WTC11 (cell line): ENCODE measurements around the gene ASPHD2. TPM values are rescaled to one million over a fixed set of nuclear protein-coding genes. Genes with fewer than 3 reads are reported as not detected.

Source experiments
- ATAC-seq: fragments of 200-7000 bp; cut with Tn5 transposase; 2 replicates; pipeline ENCODE4 v1.10.0; 2021; ENCODE audit warnings: mild to moderate bottlenecking, moderate library complexity
- CTCF ChIA-PET: fragments of 300-600 bp; sonication (Branson Sonifier 250); formaldehyde crosslinking; loops from one replicate; lab custom pipeline; 2021; ENCODE audit warnings: antibody characterized with exemption; lab: Charles Lee
- POLR2A ChIA-PET: fragments of 350-600 bp; sonication (Branson Sonifier 250); formaldehyde crosslinking; loops from one replicate; lab custom pipeline; 2021; ENCODE audit warnings: antibody characterized with exemption; lab: Charles Lee
- DNase-seq: peaks from one replicate; pipeline ENCODE4 v3.0.0; 2021; ENCODE audit warnings: low spot score
- H3K27ac Mint-ChIP-seq: 2 replicates; pipeline ENCODE4 v1.8.0; 2021; ENCODE audit warnings: mixed read lengths
- H3K27me3 Mint-ChIP-seq: 2 replicates; pipeline ENCODE4 v1.8.0; 2021; ENCODE audit warnings: low read depth, mild to moderate bottlenecking, moderate library complexity, mixed read lengths
- H3K36me3 Mint-ChIP-seq: 2 replicates; pipeline ENCODE4 v1.8.0; 2021; ENCODE audit warnings: mixed read lengths
- H3K4me1 Mint-ChIP-seq: 2 replicates; pipeline ENCODE4 v1.8.0; 2022; ENCODE audit warnings: mixed read lengths
- H3K4me3 Mint-ChIP-seq: 2 replicates; pipeline ENCODE4 v1.8.0; 2021; ENCODE audit warnings: mild to moderate bottlenecking, moderate library complexity, mixed read lengths
- H3K9me3 Mint-ChIP-seq: 2 replicates; pipeline ENCODE4 v1.8.0; 2021; ENCODE audit warnings: mixed read lengths
- CTCF ChIP-seq: fragments of 200-600 bp; IDR thresholded peaks from 2 replicates; pipeline ENCODE4 v1.8.0; 2022; ENCODE audit warnings: antibody characterized with exemption
- EMX1 ChIP-seq: fragments of 250-450 bp; sonication (Bioruptor Pico); IDR thresholded peaks from 2 replicates; pipeline ENCODE4 v1.8.0; 2021; ENCODE audit warnings: mild to moderate bottlenecking
- ESRRA ChIP-seq: sonication (generic); formaldehyde crosslinking; IDR thresholded peaks from 2 replicates; pipeline ENCODE4 v1.8.1; 2022; ENCODE audit warnings: mild to moderate bottlenecking, missing genetic modification reagents, borderline replicate concordance
- ETV6 ChIP-seq: sonication (generic); formaldehyde crosslinking; IDR thresholded peaks from 2 replicates; pipeline ENCODE4 v1.8.1; 2022; ENCODE audit warnings: mild to moderate bottlenecking, missing genetic modification reagents
- FOXJ3 ChIP-seq: sonication (generic); formaldehyde crosslinking; IDR thresholded peaks from 2 replicates; pipeline ENCODE4 v1.9.0; 2021; ENCODE audit warnings: missing genetic modification reagents, mild to moderate bottlenecking, borderline replicate concordance
- FOXK1 ChIP-seq: sonication (generic); formaldehyde crosslinking; IDR thresholded peaks from 2 replicates; pipeline ENCODE4 v1.8.0; 2022; ENCODE audit warnings: mild to moderate bottlenecking, moderate library complexity, missing genetic modification reagents
- FOXP1 ChIP-seq: sonication (generic); formaldehyde crosslinking; IDR thresholded peaks from 2 replicates; pipeline ENCODE4 v1.8.0; 2022; ENCODE audit warnings: missing genetic modification reagents, mild to moderate bottlenecking, moderate library complexity, borderline replicate concordance
- HMGXB4 ChIP-seq: sonication (generic); formaldehyde crosslinking; IDR thresholded peaks from 2 replicates; pipeline ENCODE4 v1.8.1; 2023; ENCODE audit warnings: mild to moderate bottlenecking, moderate library complexity, missing genetic modification reagents
- IRF1 ChIP-seq: sonication (generic); formaldehyde crosslinking; IDR thresholded peaks from 2 replicates; pipeline ENCODE4 v1.8.0; 2023; ENCODE audit warnings: missing genetic modification reagents
- JAZF1 ChIP-seq: fragments of 250-450 bp; sonication (Bioruptor Pico); IDR thresholded peaks from 2 replicates; pipeline ENCODE4 v1.9.0; 2021; ENCODE audit warnings: moderate library complexity, mild to moderate bottlenecking, inconsistent platforms
- MLX ChIP-seq: sonication (generic); formaldehyde crosslinking; IDR thresholded peaks from 2 replicates; pipeline ENCODE4 v1.8.1; 2023; ENCODE audit warnings: mild to moderate bottlenecking, missing genetic modification reagents, moderate library complexity
- MYBL2 ChIP-seq: sonication (generic); formaldehyde crosslinking; IDR thresholded peaks from 2 replicates; pipeline ENCODE4 v1.8.1; 2023; ENCODE audit warnings: mild to moderate bottlenecking, moderate library complexity, missing genetic modification reagents
- NFYB ChIP-seq: sonication (generic); formaldehyde crosslinking; conservative IDR thresholded peaks from 2 replicates; pipeline ENCODE4 v1.8.0; 2022; ENCODE audit warnings: low read depth, missing genetic modification reagents
- NR2C2 ChIP-seq: sonication (generic); formaldehyde crosslinking; IDR thresholded peaks from 2 replicates; pipeline ENCODE4 v1.8.0; 2022; ENCODE audit warnings: mild to moderate bottlenecking, missing genetic modification reagents
- NR3C1 ChIP-seq: sonication (generic); formaldehyde crosslinking; conservative IDR thresholded peaks from 2 replicates; pipeline ENCODE4 v1.8.1; 2023; ENCODE audit warnings: low read depth, mild to moderate bottlenecking, missing genetic modification reagents
- PRRX2 ChIP-seq: fragments of 250-450 bp; sonication (Bioruptor Pico); IDR thresholded peaks from 2 replicates; pipeline ENCODE4 v1.8.0; 2021; ENCODE audit warnings: mild to moderate bottlenecking
- RELA ChIP-seq: sonication (generic); formaldehyde crosslinking; IDR thresholded peaks from 2 replicates; pipeline ENCODE4 v1.8.1; 2022; ENCODE audit warnings: missing genetic modification reagents, mild to moderate bottlenecking, borderline replicate concordance
- SOX15 ChIP-seq: fragments of 250-450 bp; sonication (Bioruptor Pico); IDR thresholded peaks from 2 replicates; pipeline ENCODE4 v1.9.0; 2021; ENCODE audit warnings: mild to moderate bottlenecking
- SP1 ChIP-seq: sonication (generic); formaldehyde crosslinking; conservative IDR thresholded peaks from 2 replicates; pipeline ENCODE4 v1.8.1; 2022; ENCODE audit warnings: missing genetic modification reagents
- TP53 ChIP-seq: sonication (generic); formaldehyde crosslinking; IDR thresholded peaks from 2 replicates; pipeline ENCODE4 v1.8.1; 2023; ENCODE audit warnings: mild to moderate bottlenecking, missing genetic modification reagents
- ZBTB21 ChIP-seq: sonication (generic); formaldehyde crosslinking; IDR thresholded peaks from 2 replicates; pipeline ENCODE4 v1.8.1; 2023; ENCODE audit warnings: mild to moderate bottlenecking, missing genetic modification reagents, borderline replicate concordance
- ZNF121 ChIP-seq: sonication (generic); formaldehyde crosslinking; IDR thresholded peaks from 2 replicates; pipeline ENCODE4 v1.8.0; 2023; ENCODE audit warnings: missing genetic modification reagents
- ZNF263 ChIP-seq: sonication (generic); formaldehyde crosslinking; IDR thresholded peaks from 2 replicates; pipeline ENCODE4 v1.8.1; 2022; ENCODE audit warnings: low read depth, mild to moderate bottlenecking, moderate library complexity, missing genetic modification reagents
- ZNF423 ChIP-seq: fragments of 250-450 bp; sonication (Bioruptor Pico); IDR thresholded peaks from 2 replicates; pipeline ENCODE4 v2.1.2; 2022; ENCODE audit warnings: mild to moderate bottlenecking, moderate library complexity
- total RNA-seq: library from RNA; stranded (reverse); gene quantifications from 3 replicates; pipeline ENCODE4 v1.2.3, GENCODE V29; 2021
- TF ChIP-seq, protein P1 (sequence below): sonication (generic); formaldehyde crosslinking; IDR thresholded peaks from 2 replicates; pipeline ENCODE4 v1.8.0; 2022; ENCODE audit warnings: mild to moderate bottlenecking, missing genetic modification reagents
- TF ChIP-seq, protein P2 (sequence below): sonication (generic); formaldehyde crosslinking; IDR thresholded peaks from 2 replicates; pipeline ENCODE4 v1.8.1; 2023; ENCODE audit warnings: mild to moderate bottlenecking, missing genetic modification reagents

The ASPHD2 gene
- total RNA-seq, 1 experiment from 2014 or later: 7.1 TPM

- TF ChIP-seq, protein P1, sequence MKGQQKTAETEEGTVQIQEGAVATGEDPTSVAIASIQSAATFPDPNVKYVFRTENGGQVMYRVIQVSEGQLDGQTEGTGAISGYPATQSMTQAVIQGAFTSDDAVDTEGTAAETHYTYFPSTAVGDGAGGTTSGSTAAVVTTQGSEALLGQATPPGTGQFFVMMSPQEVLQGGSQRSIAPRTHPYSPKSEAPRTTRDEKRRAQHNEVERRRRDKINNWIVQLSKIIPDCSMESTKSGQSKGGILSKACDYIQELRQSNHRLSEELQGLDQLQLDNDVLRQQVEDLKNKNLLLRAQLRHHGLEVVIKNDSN (CRISPR knock-in tag): no peak
- peak; percentile 45; the same call in 1 of the 2 replicates for TF ChIP-seq SP1 (CRISPR knock-in tag)
- TF ChIP-seq HMGXB4 (CRISPR knock-in tag): 0 out of 2 replicates have a peak, but pooled peaks have one; percentile 54
- no peak for TF ChIP-seq IRF1 (CRISPR knock-in tag)
- TF ChIP-seq NFYB (CRISPR knock-in tag): no peak
- no peak for TF ChIP-seq ZNF423 (CRISPR knock-in tag)
- no peak for TF ChIP-seq ZNF263
- no peak for TF ChIP-seq PRRX2 (CRISPR knock-in tag)
- TF ChIP-seq, protein P2, sequence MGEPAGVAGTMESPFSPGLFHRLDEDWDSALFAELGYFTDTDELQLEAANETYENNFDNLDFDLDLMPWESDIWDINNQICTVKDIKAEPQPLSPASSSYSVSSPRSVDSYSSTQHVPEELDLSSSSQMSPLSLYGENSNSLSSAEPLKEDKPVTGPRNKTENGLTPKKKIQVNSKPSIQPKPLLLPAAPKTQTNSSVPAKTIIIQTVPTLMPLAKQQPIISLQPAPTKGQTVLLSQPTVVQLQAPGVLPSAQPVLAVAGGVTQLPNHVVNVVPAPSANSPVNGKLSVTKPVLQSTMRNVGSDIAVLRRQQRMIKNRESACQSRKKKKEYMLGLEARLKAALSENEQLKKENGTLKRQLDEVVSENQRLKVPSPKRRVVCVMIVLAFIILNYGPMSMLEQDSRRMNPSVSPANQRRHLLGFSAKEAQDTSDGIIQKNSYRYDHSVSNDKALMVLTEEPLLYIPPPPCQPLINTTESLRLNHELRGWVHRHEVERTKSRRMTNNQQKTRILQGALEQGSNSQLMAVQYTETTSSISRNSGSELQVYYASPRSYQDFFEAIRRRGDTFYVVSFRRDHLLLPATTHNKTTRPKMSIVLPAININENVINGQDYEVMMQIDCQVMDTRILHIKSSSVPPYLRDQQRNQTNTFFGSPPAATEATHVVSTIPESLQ: no peak
- TF ChIP-seq JAZF1 (CRISPR knock-in tag): no peak
- no peak for TF ChIP-seq TP53
- peak; percentile 55; the same call in 1 of the 2 replicates for TF ChIP-seq ETV6
- TF ChIP-seq NR3C1: no peak
- no peak for TF ChIP-seq ESRRA (CRISPR knock-in tag)
- no peak for TF ChIP-seq FOXJ3
- no peak for TF ChIP-seq EMX1
- TF ChIP-seq NR2C2: no peak
- TF ChIP-seq FOXP1 (CRISPR knock-in tag): 0 out of 2 replicates have a peak, but pooled peaks have one; percentile 28
Observed at GRCh38 chr22:26428515-26429457, at the start of gene ASPHD2 (continued).

- POLR2A ChIA-PET: no interaction called here
- no peak for TF ChIP-seq JAZF1 (CRISPR knock-in tag)
- TF ChIP-seq PRRX2 (CRISPR knock-in tag): no peak
- TF ChIP-seq MLX (CRISPR knock-in tag): no peak
- no peak for TF ChIP-seq FOXP1 (CRISPR knock-in tag)
- TF ChIP-seq, protein P1 (CRISPR knock-in tag): no peak
- no peak for TF ChIP-seq MYBL2 (CRISPR knock-in tag)
- no peak for TF ChIP-seq ZNF121
- TF ChIP-seq CTCF: no peak
- no peak for TF ChIP-seq FOXK1 (CRISPR knock-in tag)
- no peak for TF ChIP-seq SOX15 (CRISPR knock-in tag)
- TF ChIP-seq RELA (CRISPR knock-in tag): no peak
- TF ChIP-seq ZBTB21 (CRISPR knock-in tag): no peak
Observed at GRCh38 chr22:26380072-26380830, 48.8 kb upstream of the ASPHD2 start.

More at GRCh38 chr22:26380072-26380830, 48.8 kb upstream of the ASPHD2 start:
- H3K4me3 Mint-ChIP-seq: no peak overlapping the region
- peaks cover 31% of the 10 kb centered on the region for H3K27me3 Mint-ChIP-seq
- no peak overlapping the region for H3K27ac Mint-ChIP-seq
- H3K9me3 Mint-ChIP-seq: peaks cover 18% of the 10 kb centered on the region
- no peaks in the 10 kb centered on the region for H3K36me3 Mint-ChIP-seq
- H3K4me1 Mint-ChIP-seq: peaks cover 16% of the 10 kb centered on the region
- no peak for DNase-seq
- no peak for ATAC-seq
- CTCF ChIA-PET: interaction anchor here (3.2 kb wide), 1 partner anchor 14 kb away, joined by 51 read pairs; no protein-coding TSS in a partner anchor
